Non-pigmented ciliary epithelial cell (primary cell): ENCODE measurements around the gene ALDH3B1.
"Not testable (repeated sequence)": the region's sequence is repeated elsewhere in the genome, so short reads cannot be mapped to it uniquely, and the experiment has no call there.

Experiments used
- DNase-seq: peaks from one replicate; pipeline ENCODE4 v3.0.0-alpha.2; 2010; ENCODE audit warnings: low read depth

The ALDH3B1 gene, protein sequence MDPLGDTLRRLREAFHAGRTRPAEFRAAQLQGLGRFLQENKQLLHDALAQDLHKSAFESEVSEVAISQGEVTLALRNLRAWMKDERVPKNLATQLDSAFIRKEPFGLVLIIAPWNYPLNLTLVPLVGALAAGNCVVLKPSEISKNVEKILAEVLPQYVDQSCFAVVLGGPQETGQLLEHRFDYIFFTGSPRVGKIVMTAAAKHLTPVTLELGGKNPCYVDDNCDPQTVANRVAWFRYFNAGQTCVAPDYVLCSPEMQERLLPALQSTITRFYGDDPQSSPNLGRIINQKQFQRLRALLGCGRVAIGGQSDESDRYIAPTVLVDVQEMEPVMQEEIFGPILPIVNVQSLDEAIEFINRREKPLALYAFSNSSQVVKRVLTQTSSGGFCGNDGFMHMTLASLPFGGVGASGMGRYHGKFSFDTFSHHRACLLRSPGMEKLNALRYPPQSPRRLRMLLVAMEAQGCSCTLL

DNA sequence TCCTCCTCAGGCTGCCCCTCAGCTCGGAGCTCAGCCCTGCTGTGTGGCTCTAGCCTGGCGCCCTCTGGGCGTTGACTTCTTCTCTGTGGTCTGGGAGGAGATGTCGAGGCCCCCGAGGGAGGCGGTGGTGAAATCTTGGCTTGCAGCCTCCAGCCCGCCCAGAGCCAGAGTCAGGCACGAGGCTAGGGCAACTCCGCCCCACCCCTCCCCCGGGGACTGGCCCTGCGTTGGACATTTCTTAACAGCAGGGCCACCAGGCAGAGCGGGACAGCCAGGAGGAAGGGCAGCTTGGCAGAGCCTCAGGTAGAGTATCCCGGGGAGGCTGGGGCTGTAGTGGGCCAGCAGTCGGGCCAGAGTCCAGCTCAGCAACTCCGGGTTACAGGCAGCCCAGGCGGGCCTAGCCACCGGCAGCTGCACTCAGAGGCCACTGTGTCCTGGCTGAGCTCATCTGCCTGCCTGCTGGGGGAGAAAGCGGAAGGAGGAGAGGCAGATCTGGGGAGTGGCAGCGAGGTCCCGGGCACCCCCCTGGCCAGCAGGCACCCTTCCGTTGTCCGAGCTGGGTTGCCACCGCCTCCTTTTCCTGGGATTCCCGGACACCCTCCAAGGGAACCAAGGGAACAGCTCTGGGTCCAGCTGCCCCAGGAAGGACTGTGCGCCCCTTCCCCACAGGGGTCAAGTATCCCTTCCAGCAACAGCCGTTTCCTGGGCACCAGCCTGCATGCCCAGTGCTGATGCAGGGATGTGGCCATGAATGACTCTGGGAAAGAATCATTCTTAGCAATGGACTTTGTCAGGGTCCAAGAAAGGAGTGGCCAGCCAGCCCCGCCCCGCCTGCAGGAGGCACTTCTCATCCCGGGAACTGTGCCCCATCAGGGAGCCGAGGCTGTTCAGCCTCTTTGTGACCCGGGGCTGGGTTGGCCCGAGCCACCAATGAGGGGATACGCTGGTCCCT, at the start of gene ALDH3B1:
Gene ALDH3B1, plus strand, starts transcription at position 238 of the 952 bp plus-strand sequence. CDS start 4,971 bp downstream, outside the sequence.
- no peak for DNase-seq

DNA sequence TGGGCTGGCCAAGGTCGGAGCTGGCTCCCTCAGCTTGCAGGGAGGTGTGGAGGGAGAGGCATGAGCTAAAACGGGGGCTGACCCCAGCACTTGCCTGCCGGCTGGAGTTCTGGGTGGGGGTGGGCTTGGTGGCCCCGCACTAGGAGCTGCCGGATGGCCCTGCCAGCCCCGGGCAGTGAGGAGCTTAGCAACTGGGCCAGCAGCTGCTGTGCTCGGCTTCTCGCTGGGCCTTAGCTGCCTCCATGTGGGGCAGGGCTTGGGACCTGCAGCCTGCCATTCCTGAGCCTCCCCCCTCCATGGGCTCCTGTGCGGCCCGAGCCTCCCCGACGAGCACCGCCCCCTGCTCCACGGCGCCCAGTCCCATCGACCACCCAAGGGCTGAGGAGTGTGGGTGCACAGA, 46.9 kb upstream of the ALDH3B1 start:
- not testable (repeated sequence) for DNase-seq

DNA sequence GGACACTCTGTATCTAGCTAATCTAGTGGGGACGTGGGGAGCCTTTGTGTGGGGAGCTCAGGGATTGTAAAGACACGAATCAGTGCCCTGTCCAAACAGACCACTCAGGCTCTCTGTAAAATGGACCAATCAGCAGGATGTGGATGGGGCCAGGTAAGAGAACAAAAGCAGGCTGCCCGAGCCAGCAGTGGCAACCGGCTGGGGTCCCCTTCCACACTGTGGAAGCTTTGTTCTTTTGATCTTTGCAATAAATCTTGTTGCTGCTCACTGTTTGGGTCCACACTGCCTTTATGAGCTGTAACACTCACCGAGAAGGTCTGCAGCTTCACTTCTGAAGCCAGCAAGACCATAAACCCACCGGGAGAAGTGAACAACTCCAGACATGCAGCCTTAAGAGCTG, 46.2 kb upstream of the ALDH3B1 start:
- DNase-seq = not testable (repeated sequence)

DNA sequence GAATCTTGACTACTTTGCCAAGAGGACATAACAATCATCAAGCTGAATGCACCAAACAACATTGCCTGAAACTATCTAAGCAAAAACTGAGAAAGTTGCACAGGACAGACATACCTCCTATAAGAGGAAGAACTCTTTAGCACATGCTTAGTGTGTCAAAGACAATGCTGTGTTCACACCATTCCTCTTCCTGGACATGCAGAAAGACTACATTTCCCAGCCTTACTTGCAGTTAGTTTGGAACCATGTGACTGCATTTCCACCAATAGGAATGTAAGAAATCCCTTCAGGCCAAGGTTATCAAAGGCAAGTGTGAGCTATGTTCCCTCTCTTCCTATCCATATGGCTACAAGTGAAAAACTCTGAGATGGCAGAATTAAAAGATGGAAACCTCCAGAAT, 45.4 kb upstream of the ALDH3B1 start:
- not testable (repeated sequence) for DNase-seq

DNA sequence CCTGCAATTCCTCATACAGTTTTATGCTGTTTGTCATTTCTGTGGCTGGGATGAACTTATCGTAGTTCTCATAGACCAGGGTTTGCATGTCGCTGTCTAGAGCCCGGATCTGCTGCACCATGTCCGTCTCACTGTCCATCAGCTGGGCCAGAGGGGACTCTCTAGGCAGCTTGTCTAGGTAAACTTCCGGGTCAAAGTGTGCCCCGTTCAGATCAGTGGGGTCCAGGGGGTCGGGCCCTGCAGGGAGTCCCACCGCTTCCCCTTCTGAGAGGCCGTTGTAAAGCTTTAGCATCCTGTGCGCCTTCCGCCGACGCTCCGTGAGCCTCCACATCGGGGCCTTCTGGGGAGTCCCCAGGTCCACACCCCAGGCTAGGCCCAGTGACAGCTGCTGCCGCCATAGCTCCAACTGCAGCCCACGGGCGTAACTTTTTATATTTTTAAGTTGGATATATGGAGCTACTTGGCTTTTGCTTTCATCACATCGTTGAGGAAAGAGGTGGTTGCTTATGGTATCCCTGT, 44.2 kb upstream of the ALDH3B1 start:
- not testable (repeated sequence) for DNase-seq

DNA sequence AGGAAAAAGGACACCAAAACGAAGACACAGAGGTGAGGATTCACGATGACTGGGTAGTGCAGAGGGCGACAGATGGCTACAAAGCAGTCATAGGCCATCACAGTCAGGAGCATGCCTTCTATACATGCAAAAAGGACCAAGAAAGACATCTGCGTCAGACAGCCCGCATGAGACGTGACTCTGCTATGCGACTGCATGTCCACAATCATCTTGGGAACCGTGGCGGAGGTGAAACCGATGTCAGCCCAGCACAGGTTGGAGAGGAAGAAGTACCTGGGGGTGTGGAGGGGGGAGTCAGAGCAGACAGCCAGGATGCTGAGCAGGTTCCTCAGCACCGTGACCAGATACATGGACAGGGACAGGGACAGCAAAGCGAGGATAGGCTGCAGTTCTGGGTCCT, 35.4 kb upstream of the ALDH3B1 start:
- not testable (repeated sequence) for DNase-seq

DNA sequence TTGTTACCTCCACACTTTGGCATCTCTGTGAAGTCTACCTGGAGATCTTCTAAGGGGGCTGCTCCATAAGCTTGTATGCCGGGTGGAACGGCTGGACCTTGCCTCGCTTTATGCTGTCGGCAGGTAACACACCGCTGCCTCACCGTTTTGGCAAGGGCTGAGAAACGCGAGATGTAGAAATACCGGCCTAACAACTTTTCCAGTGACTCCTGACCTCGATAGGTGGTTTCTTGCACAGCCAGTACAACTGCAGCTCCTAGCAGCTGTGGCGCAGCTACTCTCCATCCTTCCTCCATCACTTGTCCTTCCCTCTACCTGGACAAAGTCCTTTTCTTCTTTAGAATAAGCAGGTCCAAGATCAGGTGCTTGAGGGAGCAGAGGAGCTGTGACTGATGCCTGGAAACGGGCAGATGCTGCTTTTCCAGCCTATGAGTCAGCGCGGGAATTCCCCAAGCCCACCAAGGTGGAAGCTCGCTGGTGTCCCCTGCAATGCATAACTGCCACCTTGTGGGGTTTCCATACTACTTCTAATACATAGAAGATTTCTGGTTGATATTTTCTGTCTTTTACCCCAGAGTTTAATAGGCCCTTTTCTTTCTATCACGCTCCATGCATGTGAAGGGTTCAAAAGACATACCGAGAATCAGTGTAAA, 31.2 kb upstream of the ALDH3B1 start:
- not testable (repeated sequence) for DNase-seq

DNA sequence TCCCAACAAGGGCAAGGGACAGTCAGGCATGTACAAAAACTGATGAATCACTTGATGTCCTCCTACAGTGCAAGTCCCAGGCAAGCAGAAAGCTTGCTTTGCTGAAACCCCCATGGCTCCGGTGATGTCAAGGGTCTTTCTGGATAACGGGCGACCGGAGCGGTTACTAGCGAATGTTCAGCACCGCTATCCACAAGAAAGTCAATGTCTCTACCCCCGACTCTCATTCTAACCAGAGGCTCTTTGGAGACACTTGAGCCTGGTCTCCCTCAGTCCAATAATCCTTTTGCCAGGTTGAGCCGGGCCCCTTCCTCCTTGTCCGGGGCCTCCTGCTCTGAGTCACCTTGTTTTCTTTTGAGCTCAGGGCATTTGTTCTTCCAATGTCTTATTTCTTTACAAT, 28.9 kb upstream of the ALDH3B1 start:
- not testable (repeated sequence) for DNase-seq

DNA sequence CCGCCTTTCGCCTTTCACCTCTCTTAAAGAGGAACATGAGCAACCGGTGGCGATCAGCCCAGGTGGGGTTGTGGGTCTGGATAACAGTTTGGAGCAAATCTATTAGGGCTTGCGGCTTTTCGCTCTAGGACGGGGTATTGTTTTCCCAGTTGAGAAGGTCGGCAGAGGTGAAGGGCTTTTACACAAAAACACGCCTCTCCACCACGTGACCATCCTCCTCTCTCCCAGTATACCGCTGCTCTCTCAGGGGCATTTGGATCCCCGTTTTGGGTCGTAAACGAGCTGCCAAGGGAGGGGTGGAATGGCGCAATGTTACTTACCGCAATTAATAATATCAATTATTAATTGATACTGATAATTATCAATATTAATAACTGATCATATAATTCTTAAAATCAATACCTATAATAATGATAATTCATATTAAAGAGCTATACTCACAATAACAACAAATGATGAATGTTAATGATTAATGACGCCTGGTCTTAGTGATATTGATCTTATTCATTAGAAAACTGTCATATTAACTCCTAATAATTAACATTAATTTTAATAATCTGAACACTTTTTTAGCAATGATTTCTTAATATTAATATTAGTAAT, 27.8 kb upstream of the ALDH3B1 start:
- not testable (repeated sequence) for DNase-seq

DNA sequence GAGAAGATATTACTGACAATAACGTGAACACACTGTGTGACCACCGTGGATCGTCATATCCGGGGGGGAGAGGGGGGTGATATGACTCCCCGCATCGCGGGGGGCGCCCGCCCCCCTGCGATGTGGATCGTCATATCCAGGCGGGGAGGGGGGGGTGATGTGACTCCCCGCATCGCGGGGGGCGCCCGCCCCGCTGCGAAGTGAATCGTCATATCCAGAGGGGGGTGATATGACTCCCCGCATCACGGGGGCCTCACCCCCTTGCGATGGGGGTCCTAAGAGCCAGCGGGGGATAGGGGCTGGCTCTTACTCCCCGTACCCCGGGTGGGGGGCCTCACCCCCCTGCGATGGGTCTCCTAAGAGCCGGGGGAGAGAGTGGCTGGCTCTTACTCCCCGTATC, 26.2 kb upstream of the ALDH3B1 start:
- DNase-seq = no peak

DNA sequence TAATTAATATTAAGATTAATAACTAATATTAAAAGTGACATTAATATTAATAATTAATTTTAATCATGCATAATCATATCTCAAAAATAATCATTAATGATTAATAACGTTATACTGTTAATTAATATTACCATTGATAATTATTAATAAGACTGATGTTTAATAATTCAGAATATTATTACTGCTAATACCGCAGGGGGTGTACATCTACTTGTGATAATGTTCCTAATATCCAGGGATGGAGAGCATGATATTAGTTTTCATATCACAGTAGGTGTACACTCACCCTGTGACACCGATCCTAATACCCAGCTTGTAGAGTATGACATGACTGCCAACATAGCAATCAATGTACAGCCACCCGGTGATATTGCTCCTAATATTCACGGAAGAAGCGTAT, 24.8 kb upstream of the ALDH3B1 start:
- DNase-seq = not testable (repeated sequence)

DNA sequence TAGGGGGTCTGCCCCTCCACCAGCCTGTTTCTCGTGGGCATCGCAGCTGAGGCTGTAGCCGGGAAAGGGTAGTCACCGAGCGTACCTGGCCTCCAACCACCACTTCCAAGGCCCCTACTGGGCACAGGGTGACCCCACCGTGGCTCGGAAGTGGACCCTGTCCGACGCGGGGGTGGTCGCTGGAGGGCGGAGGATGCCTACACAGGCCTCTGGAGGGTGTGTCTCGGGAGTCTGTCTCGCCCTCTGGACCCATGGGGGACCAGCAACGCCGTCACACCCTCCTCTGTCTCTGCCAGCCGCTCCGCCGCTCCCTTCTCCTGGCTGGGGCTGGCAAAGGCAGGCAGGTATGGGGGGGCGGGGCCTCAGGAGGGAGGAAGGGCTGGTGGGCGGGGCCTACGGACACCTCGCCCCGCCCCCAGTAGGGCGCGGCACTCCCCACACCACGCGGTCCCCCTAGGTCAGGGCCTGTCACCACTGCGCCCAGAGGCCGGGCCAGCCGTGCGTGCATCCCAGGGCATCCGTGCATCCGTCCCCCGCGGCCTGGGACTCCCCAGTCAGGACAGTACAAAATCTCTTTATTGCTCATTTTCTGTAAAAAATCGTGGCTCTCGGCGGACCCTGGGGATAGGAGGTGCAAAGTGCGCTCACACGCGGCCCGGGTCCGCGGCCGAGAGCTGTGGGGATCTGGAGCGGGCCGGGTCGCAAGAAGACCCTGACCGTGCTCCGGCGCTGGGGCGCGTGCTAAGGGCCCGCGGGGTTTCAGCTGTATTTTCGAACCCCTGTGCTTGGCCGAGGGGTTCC, 19.4 kb upstream of the ALDH3B1 start:
- not testable (repeated sequence) for DNase-seq

DNA sequence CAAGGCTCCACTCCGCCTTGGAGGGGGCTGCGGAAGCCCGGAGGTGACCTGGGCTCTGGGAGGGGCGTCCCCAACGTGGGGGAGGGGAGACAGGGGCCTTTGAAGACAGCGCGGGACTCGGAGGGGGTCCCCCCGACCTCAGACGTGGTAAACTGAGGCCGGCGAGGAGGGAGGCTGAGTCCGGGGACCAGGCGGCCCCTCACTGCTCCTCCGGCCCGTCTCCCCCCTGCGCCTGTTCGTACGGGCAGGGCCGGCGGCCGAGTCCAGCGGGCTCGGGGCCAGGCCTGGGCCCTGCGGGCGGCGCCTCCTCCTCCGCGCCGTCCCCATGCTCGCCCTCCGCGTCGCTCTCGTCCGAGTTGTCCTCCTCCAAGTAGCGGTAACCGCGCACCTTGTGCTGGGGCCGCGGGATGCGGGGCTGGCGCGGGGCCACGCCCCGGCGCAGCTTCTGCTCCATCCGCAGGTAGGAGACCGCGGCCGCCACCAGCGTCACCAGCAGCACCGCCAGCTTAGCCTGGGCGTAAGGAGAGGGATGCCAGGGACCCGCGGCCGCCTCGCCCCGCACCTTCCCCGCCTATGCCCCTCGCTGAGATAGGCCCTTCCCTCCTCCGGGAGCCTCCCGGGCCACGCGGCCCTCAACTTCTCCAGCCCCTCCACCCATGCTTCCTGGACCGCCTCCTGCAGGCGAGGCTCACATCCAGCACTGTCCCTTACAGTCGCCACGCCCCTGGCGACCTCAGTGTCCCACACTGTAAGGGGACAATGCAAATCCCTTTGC, 18.6 kb upstream of the ALDH3B1 start:
- not testable (repeated sequence) for DNase-seq

DNA sequence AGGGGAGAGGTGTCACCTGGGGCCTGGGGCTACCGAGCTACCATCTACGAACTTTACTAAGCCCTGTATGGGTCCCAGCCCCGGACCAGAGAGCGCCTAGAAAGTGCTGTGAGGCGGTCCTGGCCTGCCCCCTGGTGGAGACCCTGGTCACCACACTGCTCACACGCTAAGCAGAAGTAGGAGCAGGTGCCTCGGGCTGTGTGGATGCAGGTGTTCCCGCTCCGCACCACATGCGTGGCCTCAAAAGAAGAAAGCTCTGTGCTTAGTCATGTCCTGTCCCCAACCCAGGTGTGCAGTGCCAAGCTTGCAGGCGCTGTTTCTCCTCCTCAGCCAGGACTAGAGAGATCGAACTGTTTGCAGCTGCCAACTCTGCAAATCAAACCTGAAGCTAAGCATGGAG, 16.3 kb upstream of the ALDH3B1 start:
- DNase-seq = not testable (repeated sequence)

DNA sequence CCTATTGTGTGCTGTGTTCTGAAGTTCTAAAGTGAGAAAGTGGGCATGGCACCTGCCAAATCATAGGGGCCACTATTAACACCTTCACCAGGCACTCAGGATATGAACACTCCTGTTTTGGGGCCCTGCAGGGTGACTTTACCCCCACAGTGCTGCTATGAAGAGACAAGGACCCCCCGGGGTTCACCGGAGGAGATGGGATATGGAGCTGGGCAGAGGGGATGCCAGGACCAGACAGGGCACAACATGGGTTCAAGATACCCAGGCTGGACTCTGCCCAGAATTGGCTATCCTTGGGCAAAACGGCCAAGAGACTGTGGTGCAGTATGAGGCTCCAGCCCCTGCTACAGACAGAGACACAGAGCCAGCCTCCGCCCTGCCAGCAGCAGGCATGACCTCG, 15.7 kb upstream of the ALDH3B1 start:
- not testable (repeated sequence) for DNase-seq

DNA sequence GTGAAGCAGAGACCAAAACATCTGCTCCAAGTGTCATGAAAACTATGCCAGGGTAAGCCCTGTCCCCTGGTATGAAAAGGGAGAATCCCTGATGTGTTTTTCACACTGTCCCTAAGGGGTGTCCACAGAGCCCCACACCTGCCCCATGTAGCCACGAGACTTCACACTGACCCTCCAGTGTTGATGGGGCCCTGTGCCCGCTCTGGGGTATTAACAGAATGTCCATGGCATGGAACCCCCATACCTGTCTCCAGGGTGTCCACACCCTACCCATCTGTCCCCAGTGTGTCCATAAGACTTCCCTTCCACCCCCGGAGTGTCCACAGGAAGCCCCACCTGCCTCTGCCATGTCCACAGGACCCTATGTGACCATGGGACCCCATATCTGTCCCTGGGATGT, 15.0 kb upstream of the ALDH3B1 start:
- not testable (repeated sequence) for DNase-seq

DNA sequence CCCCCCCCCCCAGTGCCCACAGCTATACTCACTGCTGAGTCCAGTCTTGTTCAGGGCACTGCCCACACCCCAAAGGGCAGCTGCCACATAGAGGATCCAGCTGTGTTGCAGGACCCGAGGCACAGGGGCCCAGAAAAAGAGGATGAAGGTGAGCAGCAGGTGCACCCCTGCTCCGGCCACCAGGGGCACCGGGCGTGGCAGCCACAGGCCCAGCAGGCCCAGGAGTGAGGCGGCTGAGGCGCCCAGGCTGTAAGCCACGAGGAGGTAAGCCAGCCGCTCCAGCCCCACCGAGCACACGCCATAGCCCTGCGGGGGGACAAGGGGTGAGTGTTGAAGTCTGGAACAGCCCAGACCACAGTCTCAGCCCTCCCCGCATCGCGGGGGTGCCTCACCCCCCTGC, 14.5 kb upstream of the ALDH3B1 start:
- DNase-seq = not testable (repeated sequence)

DNA sequence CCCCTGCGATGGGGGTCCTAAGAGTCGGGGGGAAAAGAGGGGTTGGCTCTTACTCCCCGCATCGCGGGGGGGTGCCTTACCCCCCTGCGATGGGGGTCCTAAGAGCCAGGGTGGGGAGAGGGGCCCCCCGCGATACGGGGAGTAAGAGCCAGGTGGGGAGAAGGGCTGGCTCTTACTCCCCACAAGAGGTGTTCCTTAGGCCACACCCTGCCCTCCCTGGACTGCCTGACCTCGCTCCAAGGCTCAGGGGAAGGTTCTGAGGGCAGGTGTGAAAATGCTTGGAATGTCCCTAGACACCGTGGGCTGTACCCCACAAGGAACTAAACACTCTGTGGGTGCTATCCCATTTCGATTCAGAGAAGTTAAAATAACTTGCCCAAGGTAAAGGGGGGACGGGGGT, 14.1 kb upstream of the ALDH3B1 start:
- DNase-seq = no peak

DNA sequence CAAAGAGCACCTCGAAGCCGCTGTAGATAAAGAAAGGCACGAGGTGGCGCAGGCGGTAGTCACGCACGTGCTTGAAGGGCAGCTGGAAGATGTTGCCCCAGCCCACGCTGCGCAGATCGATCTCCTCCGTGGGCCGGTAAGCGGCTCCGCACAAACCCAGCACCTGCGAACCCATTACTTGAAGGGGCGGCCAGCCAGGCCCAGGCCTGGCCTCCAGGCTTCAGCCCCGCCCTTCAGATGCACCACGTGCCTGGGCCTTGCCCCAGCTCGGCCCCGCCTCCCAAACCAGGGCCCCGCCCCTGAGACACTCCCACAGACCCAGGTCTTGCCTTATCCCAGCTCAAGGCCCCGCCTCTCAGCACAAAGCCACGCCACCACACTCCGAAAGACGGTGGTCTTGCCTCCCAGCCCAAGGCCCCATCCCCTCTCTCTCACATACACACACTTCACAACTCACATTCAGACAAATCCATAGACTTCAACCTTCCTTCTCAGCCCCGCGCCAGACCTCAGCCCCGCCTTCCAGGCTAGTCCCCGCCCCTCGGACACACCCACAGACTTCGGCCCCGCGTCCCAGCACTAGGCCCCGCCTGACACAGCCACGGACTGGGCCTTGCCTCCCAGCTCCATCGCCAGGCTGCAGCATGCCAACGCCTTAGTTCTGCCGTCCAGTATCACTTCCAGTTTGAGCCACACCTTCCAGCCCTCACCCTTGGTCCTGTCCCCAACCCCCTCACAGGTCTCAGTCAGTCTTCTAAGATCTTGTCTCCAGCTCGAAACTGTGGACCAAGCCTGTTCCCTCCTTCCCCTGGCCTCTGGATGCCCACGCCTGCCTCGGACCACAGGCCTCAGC, 13.3 kb upstream of the ALDH3B1 start:
- no peak for DNase-seq
